GM12878 (cell line): Measurements from ENCODE around the gene CDPF1. TPM values are rescaled to one million over a fixed set of nuclear protein-coding genes. Genes with fewer than 3 reads are reported as not detected.

Experiments used
- ATAC-seq: fragments of 200-7000 bp; cut with Tn5 transposase; 3 replicates; pipeline ENCODE4 v1.9.1; 2020; ENCODE audit warnings: mild to moderate bottlenecking, moderate library complexity
- BruUV-seq: library from RNA; stranded (reverse); fragments of 400-500 nt; replicated peaks from 2 replicates; lab custom pipeline; 2021; lab: Mats Ljungman, UMichigan
- CTCF ChIA-PET: fragments of 300-600 bp; sonication (Branson Sonifier 250); formaldehyde crosslinking; extraction: SDS; loops from one replicate; lab custom pipeline; 2021; ENCODE audit warnings: inconsistent platforms; lab: Yijun Ruan, JAX
- POLR2A ChIA-PET: fragments of 350-600 bp; formaldehyde crosslinking; extraction: SDS; loops from one replicate; lab custom pipeline; 2021; ENCODE audit warnings: inconsistent platforms; lab: Charles Lee
- RAD21 ChIA-PET: fragments of 300-600 bp; sonication (Branson Sonifier 250); formaldehyde crosslinking; loops from one replicate; lab custom pipeline; 2023; ENCODE audit warnings: antibody characterized with exemption; ENCODE audit not compliant: unreplicated experiment; lab: Charles Lee
- SMC1A ChIA-PET: fragments of 300-600 bp; sonication (Branson Sonifier 250); formaldehyde crosslinking; loops from one replicate; lab custom pipeline; 2023; ENCODE audit not compliant: unreplicated experiment, uncharacterized antibody; lab: Charles Lee
- DNase-seq: peaks from one replicate; pipeline ENCODE4 v3.0.0-alpha.2; 2011; ENCODE audit warnings: low read depth, low spot score
- FAIRE-seq: peaks from 3 replicates; lab custom pipeline; 2011; peaks lifted over from hg19 to GRCh38; lab: Jason Lieb, UNC
- H2AFZ ChIP-seq: 2 replicates; pipeline ENCODE4 v1.6.0; 2011; ENCODE audit warnings: low read depth, low read length, control low read depth; ENCODE audit not compliant: control insufficient read depth
- H3K27ac ChIP-seq: 2 replicates; pipeline ENCODE4 v1.5.1; 2011; ENCODE audit warnings: control low read depth; ENCODE audit not compliant: control insufficient read depth, insufficient read depth
- H3K27me3 ChIP-seq, 2 experiments: replicated peaks in 1 of 2; 2 replicates each; pipeline versions ENCODE4 v1.6.0 to v1.6.1; 2011; ENCODE audit warnings: low read length in 1 of 2; ENCODE audit not compliant: control insufficient read depth in 2 of 2, insufficient read depth in 2 of 2
- H3K36me3 ChIP-seq, 2 experiments: 2 replicates each; pipeline ENCODE4 v1.5.1; 2011; ENCODE audit warnings: low read length in 1 of 2; ENCODE audit not compliant: control insufficient read depth in 2 of 2, insufficient read depth in 2 of 2
- H3K4me1 ChIP-seq: 2 replicates; pipeline ENCODE4 v1.6.1; 2011; ENCODE audit warnings: mild to moderate bottlenecking, low read length, moderate library complexity, mixed read lengths; ENCODE audit not compliant: control insufficient read depth, insufficient read depth
- H3K4me2 ChIP-seq: 2 replicates; pipeline ENCODE4 v1.6.0; 2011; ENCODE audit warnings: control low read depth; ENCODE audit not compliant: control insufficient read depth, insufficient read depth
- H3K4me3 ChIP-seq: fragments of 200-600 bp; sonication (generic); 2 replicates; pipeline ENCODE4 v1.5.1; 2016
- H3K79me2 ChIP-seq: 2 replicates; pipeline ENCODE4 v1.6.0; 2011; ENCODE audit warnings: low read length; ENCODE audit not compliant: control insufficient read depth, insufficient read depth
- H3K9ac ChIP-seq: 2 replicates; pipeline ENCODE4 v1.8.0; 2011; ENCODE audit warnings: low read length, control low read depth, mixed read lengths; ENCODE audit not compliant: control insufficient read depth, insufficient read depth
- H3K9me3 ChIP-seq: replicated peaks from 3 replicates; pipeline ENCODE4 v1.5.1; 2011; ENCODE audit warnings: mild to moderate bottlenecking, low read length; ENCODE audit not compliant: control insufficient read depth, insufficient read depth
- H4K20me1 ChIP-seq: 2 replicates; pipeline ENCODE4 v1.6.0; 2011; ENCODE audit not compliant: control insufficient read depth, insufficient read depth
- CREM ChIP-seq: IDR thresholded peaks from 2 replicates; pipeline ENCODE4 v1.6.1; 2014; ENCODE audit warnings: antibody characterized with exemption, low read depth
- CTCF ChIP-seq, 3 experiments: IDR thresholded peaks in 2 of 3; conservative IDR thresholded peaks in 1 of 3; 2 replicates each; pipeline ENCODE4 v1.5.1; 2011; ENCODE audit warnings: low read depth in 3 of 3, low read length in 3 of 3, mild to moderate bottlenecking in 3 of 3, control low read depth in 2 of 3, moderate library complexity in 2 of 3, inconsistent platforms in 1 of 3, mixed read lengths in 1 of 3; ENCODE audit not compliant: control insufficient read depth in 2 of 3, insufficient read depth in 1 of 3; ENCODE audit errors: extremely low read depth in 1 of 3
- EP300 ChIP-seq, 2 experiments: fragments of 150-350 bp in 1 of 2; IDR thresholded peaks; 2 replicates each; pipeline ENCODE4 v1.6.1; 2011 to 2012; ENCODE audit warnings: low read depth in 2 of 2, low read length in 2 of 2, borderline replicate concordance in 1 of 2, improper control_type of control experiment in 1 of 2, inconsistent platforms in 1 of 2; ENCODE audit not compliant: control insufficient read depth in 1 of 2
- ETV6 ChIP-seq, 2 experiments: fragments of 450-650 bp in 1 of 2; IDR thresholded peaks in 1 of 2; conservative IDR thresholded peaks in 1 of 2; 2 replicates each; pipeline ENCODE4 v1.6.1; 2014; ENCODE audit warnings: antibody characterized with exemption in 1 of 2, borderline replicate concordance in 1 of 2, low read depth in 1 of 2, mild to moderate bottlenecking in 1 of 2, moderate library complexity in 1 of 2
- NFYB ChIP-seq: IDR thresholded peaks from 2 replicates; pipeline ENCODE4 v1.6.1; 2011; ENCODE audit warnings: low read depth, mild to moderate bottlenecking, low read length, improper control_type of control experiment, moderate library complexity; ENCODE audit not compliant: insufficient read depth
- PBX3 ChIP-seq: IDR thresholded peaks from 2 replicates; pipeline ENCODE4 v1.6.1; 2011; ENCODE audit warnings: mild to moderate bottlenecking, low read depth, low read length, moderate library complexity; ENCODE audit not compliant: insufficient replicate concordance
- PRDM15 ChIP-seq: fragments of 450-650 bp; formaldehyde crosslinking; IDR thresholded peaks from 2 replicates; pipeline ENCODE4 v1.4.0; 2020; ENCODE audit warnings: mild to moderate bottlenecking, moderate library complexity
- SIX5 ChIP-seq: IDR thresholded peaks from 2 replicates; pipeline ENCODE4 v1.6.1; 2011; ENCODE audit warnings: mild to moderate bottlenecking, low read depth, low read length, moderate library complexity; ENCODE audit not compliant: severe bottlenecking
- SMARCA5 ChIP-seq: fragments of 450-650 bp; IDR thresholded peaks from 2 replicates; pipeline ENCODE4 v1.6.1; 2017; ENCODE audit warnings: mild to moderate bottlenecking
- WGBS: methylation state at CpG from one replicate; pipeline ENCODE4 v1.1.6; 2016; ENCODE audit warnings: low lambda C conversion rate; ENCODE audit not compliant: insufficient replicate concordance, insufficient coverage; ENCODE audit errors: missing lambda C conversion rate; 5-methylcytosine and 5-hydroxymethylcytosine counted together
- in situ Hi-C: fragments of 300-500 bp; cut with MboI; formaldehyde crosslinking; loops from 9 replicates; pipeline ENCODE4 v1.14.3; 2018; ENCODE audit warnings: mixed read lengths
- intact Hi-C: fragments of 100-400 bp; cut with micrococcal nuclease; formaldehyde crosslinking; loops from one replicate; pipeline ENCODE4 v1.14.2; 2022; ENCODE audit not compliant: unreplicated experiment
- polyA plus RNA-seq, 11 experiments: library from polyadenylated mRNA; depleted of rRNA in 4 of 11; unstranded in 6 of 11; stranded (reverse) in 5 of 11; fragments of >200 nt; fragmentation: Nextera tagmentation in 4 of 11; fragmentation: Illumina TruSeq in 1 of 11; extraction: Ambion mirVana in 4 of 11; extraction: Trizol in 1 of 11; gene quantifications; 1 replicate in 1 of 11; 2 replicates in 10 of 11; pipeline versions ENCODE4 v1.2.1 to v1.2.3, GENCODE V29; 2011 to 2016; ENCODE audit warnings: inconsistent platforms in 2 of 11, missing spikeins in 2 of 11, low read depth in 1 of 11
- total RNA-seq, 4 experiments: library from RNA; depleted of rRNA in 3 of 4; stranded (reverse); fragments of >200 nt in 3 of 4; fragmentation: Illumina TruSeq in 1 of 4; extraction: Trizol in 1 of 4; gene quantifications; 2 replicates each; pipeline versions ENCODE4 v1.2.1 to v1.2.3, GENCODE V29; 2013 to 2021

Gene CDPF1
- total and polyA plus RNA-seq, 10 of the 15 experiments (the other 5 are each of a cell fraction or from before 2014, with no cell fraction given): 1.0 to 22.4 (median 7.9) TPM

GRCh38 chr22:46225631-46226030, 24.5 kb downstream of the CDPF1 start (continued):
- TF ChIP-seq PRDM15 (CRISPR knock-in tag) (no peak), EP300 (IDR thresholded peaks at IDR 0.05; ENCODE audit: borderline replicate concordance in 1 of 2, control insufficient read depth in 1 of 2, low read depth in 2 of 2, low read length in 2 of 2) (no peak), PBX3 (peak; percentile 0)

- WGBS: 95% methylated on average over 10 of the region's 10 CpGs
- intact Hi-C loops (no loop called here), in situ Hi-C loops (no loop called here)
- ChIA-PET POLR2A (no interaction called here), RAD21 (no interaction called here), SMC1A (no interaction called here), CTCF (no interaction called here)
- DNase-seq: no peak
- no peak for TF ChIP-seq SMARCA5
- no peak for TF ChIP-seq NFYB
- TF ChIP-seq SIX5: no peak
- TF ChIP-seq ETV6 (conservative IDR thresholded peaks at IDR 0.05 in 1 of 2, IDR thresholded peaks at IDR 0.05 in 1 of 2; ENCODE audit: borderline replicate concordance in 1 of 2, low read depth in 1 of 2): no peak
- TF ChIP-seq CREM: no peak
- TF ChIP-seq CTCF (IDR thresholded peaks at IDR 0.05 in 2 of 3, conservative IDR thresholded peaks at IDR 0.05 in 1 of 3; ENCODE audit: control insufficient read depth in 2 of 3, extremely low read depth in 1 of 3, insufficient read depth in 1 of 3, low read depth in 3 of 3, low read length in 3 of 3): no peak
- H3K4me2 ChIP-seq: no peak overlapping the region
- ATAC-seq: no peak
- no peaks in the 10 kb centered on the region for H3K79me2 ChIP-seq
- no peak for FAIRE-seq
- no peaks in the 10 kb centered on the region; the same call in 2 of the 3 replicates for H3K9me3 ChIP-seq
- peaks cover 4% of the 10 kb centered on the region for H3K4me1 ChIP-seq
- H3K4me3 ChIP-seq: no peak overlapping the region
- no TSS peak for BruUV-seq
- peaks cover 0 to 2% of the 10 kb centered on the region in 2 experiments; a peak in 2 of 4 replicates for H3K36me3 ChIP-seq
- H3K27me3 ChIP-seq: no peaks in the 10 kb centered on the region
- no peak overlapping the region for H3K9ac ChIP-seq
- no peak overlapping the region for H2AFZ ChIP-seq
- H4K20me1 ChIP-seq: no peaks in the 10 kb centered on the region
- no peak overlapping the region for H3K27ac ChIP-seq
Measured at GRCh38 chr22:46224898-46225290, 25.2 kb downstream of the CDPF1 start.
